ENCODE data around the gene DNAJC4.

- no peak for TF ChIP-seq CTCF (IDR thresholded peaks at IDR 0.05)
- no peak for TF ChIP-seq POLR2A (IDR thresholded peaks at IDR 0.05)
These were observed 26.0 kb downstream of the DNAJC4 start for GRCh38 chr11:64256300-64256699.

All from transverse colon (tissue), 3 donors.